Keratinocyte (primary cell): ENCODE data around the gene POLK. TPM values are rescaled to one million over a fixed set of nuclear protein-coding genes. Genes with fewer than 3 reads are reported as not detected.
A peak's percentile ranks its signal among the peaks of the same experiment; 100 is the strongest.

Source experiments
- DNase-seq: peaks from one replicate; pipeline ENCODE4 v3.0.0-alpha.2; 2011; ENCODE audit warnings: low read depth, missing footprints, low spot score
- FAIRE-seq: peaks from 2 replicates; lab custom pipeline; 2011; peaks lifted over from hg19 to GRCh38; lab: Jason Lieb, UNC
- H2AFZ ChIP-seq: 2 replicates; pipeline ENCODE4 v1.6.0; 2012; ENCODE audit warnings: low read length, control low read depth, inconsistent platforms; ENCODE audit not compliant: control insufficient read depth
- H3K27ac ChIP-seq: 2 replicates; pipeline ENCODE4 v1.5.1; 2011; ENCODE audit warnings: low read length; ENCODE audit not compliant: control insufficient read depth, insufficient read depth
- H3K27me3 ChIP-seq: 3 replicates; pipeline ENCODE4 v1.6.0; 2011; ENCODE audit warnings: low read length; ENCODE audit not compliant: control insufficient read depth, insufficient read depth; ENCODE audit errors: extremely low read depth
- H3K36me3 ChIP-seq, 2 experiments: 2 replicates in 1 of 2; 3 replicates in 1 of 2; pipeline ENCODE4 v1.5.1; 2011; ENCODE audit warnings: low read length in 2 of 2, mild to moderate bottlenecking in 1 of 2; ENCODE audit not compliant: control insufficient read depth in 2 of 2, insufficient read depth in 2 of 2; ENCODE audit errors: extremely low read depth in 1 of 2
- H3K4me1 ChIP-seq: 3 replicates; pipeline ENCODE4 v1.5.1; 2011; ENCODE audit warnings: low read length; ENCODE audit not compliant: control insufficient read depth, insufficient read depth; ENCODE audit errors: extremely low read depth
- H3K4me2 ChIP-seq: 3 replicates; pipeline ENCODE4 v1.6.0; 2011; ENCODE audit warnings: low read depth, low read length; ENCODE audit not compliant: control insufficient read depth, insufficient read depth; ENCODE audit errors: extremely low read depth
- H3K4me3 ChIP-seq, 3 experiments: fragments of 200-600 bp in 1 of 3; sonication (generic) in 1 of 3; 2 replicates in 2 of 3; 3 replicates in 1 of 3; pipeline ENCODE4 v1.5.1; 2011 to 2016; ENCODE audit warnings: low read length in 3 of 3, mild to moderate bottlenecking in 3 of 3, control low read depth in 2 of 3, inconsistent platforms in 1 of 3, low read depth in 1 of 3, mixed read lengths in 1 of 3, mixed run types in 1 of 3, moderate library complexity in 1 of 3; ENCODE audit not compliant: control insufficient read depth in 2 of 3, insufficient read depth in 2 of 3; ENCODE audit errors: extremely low read depth in 1 of 3
- H3K79me2 ChIP-seq: 2 replicates; pipeline ENCODE4 v1.6.0; 2012; ENCODE audit warnings: low read length; ENCODE audit not compliant: control insufficient read depth, insufficient read depth
- H3K9ac ChIP-seq: 3 replicates; pipeline ENCODE4 v1.6.0; 2011; ENCODE audit warnings: low read length; ENCODE audit not compliant: control insufficient read depth, insufficient read depth; ENCODE audit errors: extremely low read depth
- H3K9me1 ChIP-seq: 3 replicates; pipeline ENCODE4 v1.6.0; 2011; ENCODE audit warnings: low read length; ENCODE audit not compliant: control insufficient read depth, insufficient read depth; ENCODE audit errors: extremely low read depth
- H3K9me3 ChIP-seq: 2 replicates; pipeline ENCODE4 v1.5.1; 2012; ENCODE audit warnings: low read depth, low read length; ENCODE audit not compliant: control insufficient read depth
- H4K20me1 ChIP-seq: 3 replicates; pipeline ENCODE4 v1.6.0; 2011; ENCODE audit warnings: low read length; ENCODE audit not compliant: control insufficient read depth, insufficient read depth; ENCODE audit errors: extremely low read depth
- CTCF ChIP-seq, 3 experiments: IDR thresholded peaks in 1 of 3; conservative IDR thresholded peaks in 1 of 3; optimal IDR thresholded peaks in 1 of 3; 2 replicates in 2 of 3; 3 replicates in 1 of 3; pipeline versions ENCODE3 to v1.5.1; 2011; ENCODE audit warnings: low read length in 3 of 3, mild to moderate bottlenecking in 3 of 3, moderate library complexity in 2 of 3, control low read depth in 1 of 3, inconsistent platforms in 1 of 3; ENCODE audit not compliant: insufficient read depth in 2 of 3; ENCODE audit errors: extremely low read depth in 1 of 3
- EZH2 ChIP-seq: IDR thresholded peaks from one replicate; pipeline ENCODE4 v1.6.1; 2012; ENCODE audit warnings: inconsistent platforms, mild to moderate bottlenecking, low read length, moderate library complexity
- dilution Hi-C: fragments of 300-500 bp; cut with MboI; formaldehyde crosslinking; loops from one replicate; pipeline ENCODE4 v1.7.0; 2020; ENCODE audit warnings: low sequenced_read_pairs; ENCODE audit not compliant: extremely low pct_ligation_motif_present
- polyA plus RNA-seq, 5 experiments: library from polyadenylated mRNA; depleted of rRNA in 3 of 5; stranded (reverse) in 3 of 5; stranded (forward) in 1 of 5; unstranded in 1 of 5; fragments of >200 nt; gene quantifications; 1 replicate in 1 of 5; 2 replicates in 3 of 5; 3 replicates in 1 of 5; pipeline versions ENCODE4 v1.2.1 to v1.2.3, GENCODE V29; 2011 to 2012; ENCODE audit warnings: missing spikeins in 2 of 5, low read depth in 1 of 5, low replicate concordance in 1 of 5

POLK gene
- polyA plus RNA-seq, 1 donor (not counting 4 experiments of a cell fraction or from before 2014, with no cell fraction given): 25.8 TPM

- no peaks in the 10 kb centered on the region for H3K9me3 ChIP-seq
- TF ChIP-seq CTCF (optimal IDR thresholded peaks at IDR 0.05 in 1 of 3, IDR thresholded peaks at IDR 0.05 in 1 of 3, conservative IDR thresholded peaks at IDR 0.05 in 1 of 3; ENCODE audit: extremely low read depth in 1 of 3, insufficient read depth in 2 of 3, low read length in 3 of 3) (peak in 2 of 3 experiments; percentile 28 to 44), EZH2 (no peak)
- FAIRE-seq: peak; percentile 43
- no peaks in the 10 kb centered on the region for H3K4me1 ChIP-seq
- no peaks in the 10 kb centered on the region for H3K27me3 ChIP-seq
- H3K9me1 ChIP-seq: no peaks in the 10 kb centered on the region
- no peak overlapping the region for H2AFZ ChIP-seq
- H3K4me2 ChIP-seq: no peak overlapping the region
- no peaks in the 10 kb centered on the region for H3K79me2 ChIP-seq
- DNase-seq: no peak
- dilution Hi-C loops: no loop called here
- H3K36me3 ChIP-seq: peaks cover 4% of the 10 kb centered on the region in 2 experiments
- H4K20me1 ChIP-seq: no peaks in the 10 kb centered on the region
- no peak overlapping the region for H3K27ac ChIP-seq
- H3K9ac ChIP-seq: no peak overlapping the region
- H3K4me3 ChIP-seq: no peak overlapping the region
Observed at GRCh38 chr5:75584641-75585040, 73.0 kb downstream of the POLK start.

DNA sequence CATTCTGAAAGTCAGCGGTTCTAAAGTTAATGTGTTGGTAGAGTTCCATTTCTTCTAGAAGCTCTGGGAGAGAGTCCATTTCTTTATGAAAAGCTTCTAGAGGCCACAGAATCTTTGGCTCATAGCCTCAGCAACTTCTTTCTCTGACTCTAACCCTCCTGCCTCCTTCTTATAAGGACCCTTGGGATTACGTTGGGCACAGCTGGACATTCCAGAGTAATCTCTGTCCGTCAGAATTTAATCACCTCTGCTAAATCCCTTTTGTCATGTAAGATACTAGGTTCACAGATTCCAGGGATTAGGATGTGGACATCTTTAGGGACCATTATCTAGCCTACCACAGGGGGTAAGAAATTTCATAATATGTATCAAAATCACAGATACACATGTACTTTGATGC lies 77.0 kb downstream of the POLK start:
- Histone ChIP-seq H3K27ac (no peak overlapping the region), H3K9ac (no peak overlapping the region), H3K9me3 (no peaks in the 10 kb centered on the region), H2AFZ (no peak overlapping the region), H3K79me2 (no peaks in the 10 kb centered on the region), H3K4me2 (no peak overlapping the region), H3K27me3 (no peaks in the 10 kb centered on the region), H3K4me3 (no peak overlapping the region), H3K4me1 (no peaks in the 10 kb centered on the region), H4K20me1 (no peaks in the 10 kb centered on the region), H3K36me3 (peaks cover 4 to 16% of the 10 kb centered on the region in 2 experiments), H3K9me1 (no peaks in the 10 kb centered on the region)
- no peak for DNase-seq
- dilution Hi-C loops: no loop called here
- FAIRE-seq: no peak
- TF ChIP-seq EZH2 (no peak), CTCF (optimal IDR thresholded peaks at IDR 0.05 in 1 of 3, IDR thresholded peaks at IDR 0.05 in 1 of 3, conservative IDR thresholded peaks at IDR 0.05 in 1 of 3; ENCODE audit: extremely low read depth in 1 of 3, insufficient read depth in 2 of 3, low read length in 3 of 3) (no peak)
